WI38 (cell line): ENCODE measurements around the gene BDKRB1.

Source experiments
- H3K4me3 ChIP-seq: 2 replicates; pipeline ENCODE4 v1.5.1; 2011; ENCODE audit warnings: low read depth, mild to moderate bottlenecking, control low read depth, low read length
- TF ChIP-seq, protein P1 (sequence below): IDR thresholded peaks from 2 replicates; pipeline ENCODE4 v1.5.1; 2012; ENCODE audit warnings: low read depth, mild to moderate bottlenecking, control low read depth, low read length

Gene BDKRB1

DNA sequence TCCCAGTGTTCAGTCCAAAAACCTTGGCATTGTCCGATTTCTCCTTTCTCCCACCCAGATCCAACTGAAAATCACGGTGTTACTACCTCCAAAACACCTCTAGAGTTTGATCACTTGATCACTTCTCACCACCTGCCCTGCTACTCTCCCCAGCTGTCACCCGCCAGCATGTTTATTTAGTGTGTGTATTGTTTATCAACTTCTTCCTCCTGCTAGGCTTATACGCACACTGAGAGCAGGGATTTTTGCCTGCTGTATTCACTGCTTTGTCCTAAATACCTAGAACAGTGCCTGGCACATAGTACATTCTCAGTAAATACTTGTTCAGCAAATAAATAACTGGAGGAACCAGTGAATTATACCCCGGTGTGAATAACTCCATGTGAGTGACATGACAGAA is 5.0 kb downstream of the BDKRB1 start:
- peak overlapping the region; percentile 15; the same call in 1 of the 2 replicates for H3K4me3 ChIP-seq
- TF ChIP-seq, protein P1, sequence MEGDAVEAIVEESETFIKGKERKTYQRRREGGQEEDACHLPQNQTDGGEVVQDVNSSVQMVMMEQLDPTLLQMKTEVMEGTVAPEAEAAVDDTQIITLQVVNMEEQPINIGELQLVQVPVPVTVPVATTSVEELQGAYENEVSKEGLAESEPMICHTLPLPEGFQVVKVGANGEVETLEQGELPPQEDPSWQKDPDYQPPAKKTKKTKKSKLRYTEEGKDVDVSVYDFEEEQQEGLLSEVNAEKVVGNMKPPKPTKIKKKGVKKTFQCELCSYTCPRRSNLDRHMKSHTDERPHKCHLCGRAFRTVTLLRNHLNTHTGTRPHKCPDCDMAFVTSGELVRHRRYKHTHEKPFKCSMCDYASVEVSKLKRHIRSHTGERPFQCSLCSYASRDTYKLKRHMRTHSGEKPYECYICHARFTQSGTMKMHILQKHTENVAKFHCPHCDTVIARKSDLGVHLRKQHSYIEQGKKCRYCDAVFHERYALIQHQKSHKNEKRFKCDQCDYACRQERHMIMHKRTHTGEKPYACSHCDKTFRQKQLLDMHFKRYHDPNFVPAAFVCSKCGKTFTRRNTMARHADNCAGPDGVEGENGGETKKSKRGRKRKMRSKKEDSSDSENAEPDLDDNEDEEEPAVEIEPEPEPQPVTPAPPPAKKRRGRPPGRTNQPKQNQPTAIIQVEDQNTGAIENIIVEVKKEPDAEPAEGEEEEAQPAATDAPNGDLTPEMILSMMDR: no peak

DNA sequence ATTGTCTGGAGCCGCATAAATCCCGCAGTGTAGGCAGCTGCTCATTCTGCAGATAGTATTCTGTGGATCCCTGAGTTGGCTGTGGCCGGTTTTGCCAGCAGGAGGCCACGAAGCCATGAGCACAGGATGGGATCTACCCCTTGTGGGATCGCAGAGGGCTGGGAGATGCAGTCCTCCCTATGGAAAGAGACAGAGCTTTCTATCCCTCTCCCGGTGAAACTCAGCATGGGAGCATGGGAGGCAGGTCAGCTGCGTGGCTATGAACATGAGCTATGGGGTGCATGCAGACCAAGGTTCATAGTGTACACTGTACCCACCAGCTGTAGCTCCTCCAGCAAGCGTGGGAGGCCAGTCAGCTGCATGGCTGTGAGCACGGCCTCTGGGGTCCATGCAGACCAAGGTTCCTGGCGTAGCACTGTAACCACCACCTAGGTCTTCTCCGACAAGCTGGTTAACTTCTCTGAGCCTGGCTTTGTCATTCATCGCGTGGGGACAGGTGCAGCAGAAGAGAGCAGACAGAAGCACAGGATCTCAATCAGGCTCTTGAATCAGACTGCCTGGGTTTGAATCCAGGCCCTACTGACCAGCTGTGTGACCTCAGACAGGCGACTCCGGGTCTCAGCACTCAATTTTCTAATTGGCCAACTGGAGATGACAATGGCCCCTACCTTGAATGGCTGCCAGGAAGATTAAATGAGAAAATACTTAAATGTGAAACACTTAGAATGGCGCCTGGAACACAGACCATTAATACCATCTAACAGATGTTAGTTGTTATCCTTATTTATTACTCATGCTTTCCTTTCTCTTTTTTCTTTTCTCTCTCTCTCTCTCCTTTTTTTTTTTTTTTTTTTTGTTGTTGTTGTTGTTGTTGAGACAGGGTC is 6.0 kb downstream of the BDKRB1 start:
- TF ChIP-seq, protein P1: 0 out of 2 replicates have a peak, but pooled peaks have one; percentile 14
- H3K4me3 ChIP-seq: no peak overlapping the region

DNA sequence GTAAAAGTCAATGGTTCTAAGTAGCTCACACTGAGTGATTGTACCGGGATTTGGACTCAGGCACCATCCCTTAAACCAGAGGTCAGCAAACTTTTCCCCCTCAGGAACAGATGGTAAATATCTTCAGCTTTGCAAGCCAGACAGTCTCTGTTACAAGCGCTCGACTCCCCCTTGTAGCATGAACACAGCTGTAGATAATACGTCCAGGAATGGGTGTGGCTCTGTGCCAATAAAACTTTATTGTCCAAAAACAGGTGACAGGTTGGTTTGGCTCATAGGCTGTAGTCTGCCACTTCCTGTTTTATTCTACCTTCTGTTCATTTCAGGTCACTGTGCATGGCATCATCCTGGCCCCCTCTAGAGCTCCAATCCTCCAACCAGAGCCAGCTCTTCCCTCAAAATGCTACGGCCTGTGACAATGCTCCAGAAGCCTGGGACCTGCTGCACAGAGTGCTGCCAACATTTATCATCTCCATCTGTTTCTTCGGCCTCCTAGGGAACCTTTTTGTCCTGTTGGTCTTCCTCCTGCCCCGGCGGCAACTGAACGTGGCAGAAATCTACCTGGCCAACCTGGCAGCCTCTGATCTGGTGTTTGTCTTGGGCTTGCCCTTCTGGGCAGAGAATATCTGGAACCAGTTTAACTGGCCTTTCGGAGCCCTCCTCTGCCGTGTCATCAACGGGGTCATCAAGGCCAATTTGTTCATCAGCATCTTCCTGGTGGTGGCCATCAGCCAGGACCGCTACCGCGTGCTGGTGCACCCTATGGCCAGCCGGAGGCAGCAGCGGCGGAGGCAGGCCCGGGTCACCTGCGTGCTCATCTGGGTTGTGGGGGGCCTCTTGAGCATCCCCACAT is 7.6 kb downstream of the BDKRB1 start:
- H3K4me3 ChIP-seq: no peak overlapping the region
- TF ChIP-seq, protein P1: no peak

DNA sequence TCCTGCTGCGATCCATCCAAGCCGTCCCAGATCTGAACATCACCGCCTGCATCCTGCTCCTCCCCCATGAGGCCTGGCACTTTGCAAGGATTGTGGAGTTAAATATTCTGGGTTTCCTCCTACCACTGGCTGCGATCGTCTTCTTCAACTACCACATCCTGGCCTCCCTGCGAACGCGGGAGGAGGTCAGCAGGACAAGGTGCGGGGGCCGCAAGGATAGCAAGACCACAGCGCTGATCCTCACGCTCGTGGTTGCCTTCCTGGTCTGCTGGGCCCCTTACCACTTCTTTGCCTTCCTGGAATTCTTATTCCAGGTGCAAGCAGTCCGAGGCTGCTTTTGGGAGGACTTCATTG is 8.2 kb downstream of the BDKRB1 start:
- TF ChIP-seq, protein P1: no peak
- H3K4me3 ChIP-seq: no peak overlapping the region

DNA sequence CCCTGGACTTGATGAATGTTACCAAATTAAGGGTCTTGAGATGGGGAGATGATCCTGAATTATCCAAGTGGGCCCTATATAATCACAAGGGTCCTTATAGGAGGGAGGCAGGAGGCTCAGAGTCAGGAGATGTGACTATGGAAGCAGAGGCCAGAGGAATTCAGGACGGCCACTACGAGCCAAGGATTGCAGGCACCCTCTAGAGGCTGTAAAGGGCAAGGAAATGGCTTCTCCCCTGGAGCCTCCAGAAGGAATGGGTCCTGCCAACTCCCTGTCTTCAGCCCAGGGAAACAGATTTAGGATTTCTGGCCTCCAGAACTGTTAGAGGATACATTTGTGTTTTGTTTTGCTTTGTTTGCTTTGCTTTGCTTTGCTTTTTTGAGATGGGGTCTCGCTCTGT is 8.8 kb downstream of the BDKRB1 start:
- H3K4me3 ChIP-seq: no peak overlapping the region
- TF ChIP-seq, protein P1: peak; percentile 44

DNA sequence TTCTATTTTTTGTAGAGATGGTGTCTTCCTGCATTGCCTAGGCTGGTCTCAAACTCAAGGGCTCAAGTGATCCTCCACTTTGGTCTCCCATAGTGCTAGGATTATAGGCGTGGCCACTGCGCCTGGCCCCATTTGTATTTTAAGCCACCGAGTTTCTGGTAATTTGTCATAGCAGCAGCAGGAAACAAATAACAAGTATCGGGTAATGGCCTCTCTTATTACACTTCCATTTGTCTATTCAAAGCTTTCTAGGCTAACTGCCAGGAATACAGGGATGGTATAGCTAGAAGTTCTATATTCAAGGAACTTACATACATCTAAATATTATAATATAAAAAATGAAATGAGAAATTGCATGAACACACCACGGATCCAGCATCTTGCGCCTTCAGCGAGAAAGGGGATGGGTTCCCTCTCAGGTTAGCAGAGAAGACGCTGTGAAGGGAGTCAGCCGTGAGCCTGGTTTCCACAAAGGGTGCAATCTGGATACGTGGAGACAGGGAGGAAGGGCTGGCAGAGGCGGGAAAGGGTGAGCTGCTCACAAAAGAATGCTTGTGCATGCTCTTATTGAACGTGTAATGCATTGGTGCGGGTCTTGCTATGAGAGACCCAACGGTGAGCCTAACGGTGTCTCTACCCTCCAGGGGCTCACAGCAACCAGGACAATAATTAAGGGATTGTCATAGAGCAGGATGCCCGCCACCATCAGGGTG is 9.5 kb downstream of the BDKRB1 start:
- H3K4me3 ChIP-seq: no peak overlapping the region
- TF ChIP-seq, protein P1: no peak
